HG03159 (cell line): ENCODE data around the gene GATAD2A.
"Not testable (repeated sequence)": the region's sequence is repeated elsewhere in the genome, so short reads cannot be mapped to it uniquely, and the experiment has no call there.

Experiments used
- ATAC-seq: cut with Tn5 transposase; IDR thresholded peaks from one replicate; pipeline ENCODE4 v1.9.1; 2021; ENCODE audit warnings: mild to moderate bottlenecking, moderate library complexity; ENCODE audit not compliant: unreplicated experiment

GATAD2A gene, protein sequence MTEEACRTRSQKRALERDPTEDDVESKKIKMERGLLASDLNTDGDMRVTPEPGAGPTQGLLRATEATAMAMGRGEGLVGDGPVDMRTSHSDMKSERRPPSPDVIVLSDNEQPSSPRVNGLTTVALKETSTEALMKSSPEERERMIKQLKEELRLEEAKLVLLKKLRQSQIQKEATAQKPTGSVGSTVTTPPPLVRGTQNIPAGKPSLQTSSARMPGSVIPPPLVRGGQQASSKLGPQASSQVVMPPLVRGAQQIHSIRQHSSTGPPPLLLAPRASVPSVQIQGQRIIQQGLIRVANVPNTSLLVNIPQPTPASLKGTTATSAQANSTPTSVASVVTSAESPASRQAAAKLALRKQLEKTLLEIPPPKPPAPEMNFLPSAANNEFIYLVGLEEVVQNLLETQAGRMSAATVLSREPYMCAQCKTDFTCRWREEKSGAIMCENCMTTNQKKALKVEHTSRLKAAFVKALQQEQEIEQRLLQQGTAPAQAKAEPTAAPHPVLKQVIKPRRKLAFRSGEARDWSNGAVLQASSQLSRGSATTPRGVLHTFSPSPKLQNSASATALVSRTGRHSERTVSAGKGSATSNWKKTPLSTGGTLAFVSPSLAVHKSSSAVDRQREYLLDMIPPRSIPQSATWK

DNA sequence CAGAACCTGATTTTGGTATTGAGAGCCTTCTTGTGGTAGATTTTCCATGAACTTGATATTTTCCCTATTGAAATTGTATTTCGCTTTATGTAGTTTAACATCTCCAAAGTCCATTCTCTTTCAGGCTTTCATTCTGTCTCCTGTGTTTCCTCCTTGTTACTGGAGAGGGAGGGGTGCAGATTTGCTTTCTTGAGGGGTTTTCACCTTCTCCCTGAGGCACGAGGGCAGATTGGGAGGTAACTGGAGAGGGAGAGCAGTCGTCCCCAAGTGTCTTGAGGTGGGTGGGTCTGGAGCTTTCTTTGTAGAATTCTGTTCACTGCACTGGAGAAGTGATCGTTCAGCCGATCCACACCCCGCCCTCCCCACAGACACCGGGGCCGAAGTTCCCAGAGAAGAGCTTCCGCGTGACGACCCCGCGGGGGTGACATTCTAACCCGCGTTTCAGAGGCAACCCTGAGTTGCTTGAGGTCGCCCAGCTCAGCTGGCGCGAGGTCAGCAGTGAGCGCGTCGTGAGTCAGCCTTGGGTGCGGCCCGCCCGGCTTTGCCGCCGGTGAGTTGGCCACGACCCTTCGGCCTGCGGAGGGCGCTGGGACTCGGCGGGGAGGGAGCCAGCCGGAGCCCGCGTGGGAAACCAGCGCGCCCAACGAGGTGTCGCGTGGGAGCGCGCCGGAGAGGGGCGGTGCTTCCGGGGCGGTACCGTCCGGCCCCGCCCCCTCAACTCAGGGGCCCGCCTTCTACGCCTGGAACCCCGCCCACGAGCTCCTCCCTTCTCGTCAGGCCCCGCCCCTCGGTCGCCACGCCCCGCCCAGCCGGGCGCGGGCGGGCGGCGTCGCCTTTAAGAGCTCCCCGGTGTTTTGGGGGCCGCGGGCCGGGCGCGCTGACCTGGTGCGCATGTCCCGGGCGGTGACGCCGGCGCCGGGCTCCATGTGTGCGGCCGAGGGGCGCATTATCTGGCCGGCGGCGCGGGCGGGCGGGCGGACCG, at the start of gene GATAD2A:
Gene GATAD2A, plus strand, starts transcription at position 797 of the 982 bp plus-strand sequence. CDS start 59,671 bp downstream, outside the sequence.
- peak; percentile 73 for ATAC-seq

DNA sequence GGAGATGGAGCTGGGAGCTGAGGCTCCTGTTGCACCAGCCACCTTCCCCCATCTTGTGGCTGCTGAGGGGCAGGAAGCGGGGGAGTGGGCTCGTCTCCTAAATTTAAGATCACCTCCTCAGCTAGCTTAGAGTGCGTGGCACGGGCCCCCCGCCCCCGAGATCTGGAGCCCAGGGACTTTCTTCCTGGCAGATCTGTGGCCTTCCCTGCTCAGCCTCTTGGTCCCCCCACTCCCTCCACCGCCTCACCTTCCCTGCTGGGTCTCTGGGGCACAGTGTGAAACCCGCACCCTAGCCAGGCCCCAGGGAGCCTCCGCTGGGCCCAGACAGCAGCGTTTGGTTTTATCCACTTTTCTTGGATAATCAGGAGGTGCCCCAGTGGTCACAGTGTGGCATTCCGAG, 49.0 kb upstream of the GATAD2A start:
- no peak for ATAC-seq

DNA sequence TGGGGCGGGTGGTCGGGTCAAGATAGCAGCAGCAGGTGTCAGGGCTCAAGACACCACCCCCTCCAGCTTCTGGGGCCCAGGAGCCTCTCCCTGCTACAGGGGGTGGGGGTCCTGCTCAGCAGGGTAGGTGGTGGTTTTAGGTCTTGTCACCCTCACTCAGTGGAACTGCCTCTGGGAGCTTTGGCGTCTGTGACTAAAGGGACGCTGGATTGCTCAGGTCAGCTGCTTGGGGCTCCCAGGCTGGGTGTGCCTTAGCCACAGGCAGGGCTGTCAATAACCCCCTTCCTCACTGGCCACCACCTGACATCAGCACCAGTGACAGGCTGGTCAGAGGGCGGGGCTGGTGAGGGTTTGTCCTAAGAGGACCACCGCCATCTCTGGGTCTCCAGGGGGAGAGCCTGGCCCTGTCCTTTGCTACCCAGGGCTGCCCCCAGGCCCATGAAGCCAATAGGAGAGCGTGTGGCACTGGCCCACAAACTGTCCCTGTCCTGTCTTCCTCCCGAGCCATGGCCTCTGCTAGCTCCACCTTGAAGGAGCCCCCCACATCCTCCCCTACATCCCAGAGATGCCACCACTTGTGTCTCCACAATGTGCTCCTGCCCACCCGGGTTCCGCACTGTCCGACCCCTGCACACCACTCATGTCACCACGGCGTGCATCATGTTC, 48.4 kb upstream of the GATAD2A start:
- no peak for ATAC-seq

DNA sequence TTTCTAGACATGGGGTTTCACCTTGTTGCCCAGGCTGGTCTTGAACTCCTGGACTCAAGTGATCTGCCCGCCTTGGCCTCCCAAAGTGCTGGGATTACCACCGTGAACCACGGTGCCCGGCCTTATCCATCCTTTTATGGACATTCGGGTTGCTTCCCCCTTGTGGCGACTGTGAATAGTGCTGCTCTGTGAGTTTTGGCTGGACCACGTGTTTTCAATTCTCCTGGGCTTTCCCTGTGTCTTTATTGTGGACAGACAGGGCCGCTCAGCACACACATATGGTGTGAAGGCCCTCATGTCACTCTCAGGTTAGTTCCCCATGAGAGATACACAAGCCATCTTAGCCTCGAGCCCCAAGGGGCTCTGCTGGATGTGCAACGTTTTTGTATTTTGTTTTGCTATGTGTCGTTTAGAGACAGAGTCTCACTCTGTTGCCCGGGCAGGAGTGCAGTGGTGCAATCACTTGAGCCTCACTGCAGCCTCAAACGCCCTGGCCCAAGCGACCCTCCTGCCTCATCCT, 44.3 kb upstream of the GATAD2A start:
- ATAC-seq: peak; percentile 72

DNA sequence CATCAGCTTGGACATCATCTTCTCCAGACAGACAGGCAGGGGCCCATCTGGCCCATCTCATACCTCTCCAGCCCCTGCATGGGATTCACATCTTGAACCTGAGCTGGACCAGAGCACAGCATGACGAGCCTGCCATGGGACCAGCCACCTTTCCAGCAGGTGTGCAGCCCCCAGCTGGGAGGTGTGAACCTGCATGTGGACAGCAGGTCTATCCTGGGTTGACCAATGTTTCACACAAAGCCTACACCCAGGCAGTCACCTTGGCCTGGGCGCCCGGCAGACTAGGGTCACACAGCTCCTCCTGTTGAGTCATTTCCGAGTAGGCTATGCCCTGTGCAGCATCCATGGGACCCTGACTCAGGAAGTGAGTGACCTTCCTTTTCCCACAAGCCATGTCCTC, 43.4 kb upstream of the GATAD2A start:
- no peak for ATAC-seq

DNA sequence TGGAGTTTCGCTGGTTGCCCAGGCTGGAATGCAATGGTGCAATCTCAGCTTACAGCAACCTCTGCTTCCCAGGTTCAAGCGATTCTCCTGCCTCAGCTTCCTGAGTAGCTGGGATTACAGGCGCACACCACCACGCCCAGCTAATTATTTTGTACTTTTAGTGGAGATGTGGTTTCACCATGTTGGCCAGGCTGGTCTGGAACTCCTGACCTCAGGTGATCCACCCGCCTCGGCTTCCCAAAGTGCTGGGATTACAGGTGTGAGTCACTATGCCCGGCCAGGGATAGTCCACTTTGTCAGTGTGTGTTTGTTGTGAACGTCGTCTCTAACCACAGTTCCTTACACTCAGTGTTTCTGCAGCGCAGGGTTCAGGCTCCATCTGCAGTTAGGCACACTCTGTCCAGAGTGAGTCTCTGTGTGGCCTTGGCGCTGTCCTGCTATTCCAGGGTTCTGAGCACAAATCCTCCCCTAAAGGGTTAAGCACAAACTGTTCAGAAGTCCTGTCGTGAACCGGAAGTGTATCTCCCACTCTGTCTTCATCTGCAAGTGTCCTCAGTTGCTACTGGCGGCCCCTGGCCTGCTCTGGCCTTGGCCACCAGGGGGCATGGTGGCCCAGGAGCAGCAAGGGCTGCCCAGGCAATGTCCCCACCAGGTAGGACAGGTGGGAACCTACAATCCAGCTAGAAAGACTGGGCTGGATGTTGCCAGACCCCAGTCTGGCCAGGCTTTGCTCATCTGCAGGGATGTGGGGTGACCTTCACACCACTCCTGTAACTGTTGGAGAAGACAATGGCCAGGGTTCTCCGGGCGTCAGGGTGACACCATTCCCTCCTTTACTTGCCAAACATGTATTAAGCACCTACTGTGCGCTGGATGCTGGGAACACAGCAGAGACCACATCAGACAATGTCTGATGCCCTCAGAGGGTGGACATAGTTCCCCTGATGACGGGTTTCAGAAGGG, 38.8 kb upstream of the GATAD2A start:
- no peak for ATAC-seq

DNA sequence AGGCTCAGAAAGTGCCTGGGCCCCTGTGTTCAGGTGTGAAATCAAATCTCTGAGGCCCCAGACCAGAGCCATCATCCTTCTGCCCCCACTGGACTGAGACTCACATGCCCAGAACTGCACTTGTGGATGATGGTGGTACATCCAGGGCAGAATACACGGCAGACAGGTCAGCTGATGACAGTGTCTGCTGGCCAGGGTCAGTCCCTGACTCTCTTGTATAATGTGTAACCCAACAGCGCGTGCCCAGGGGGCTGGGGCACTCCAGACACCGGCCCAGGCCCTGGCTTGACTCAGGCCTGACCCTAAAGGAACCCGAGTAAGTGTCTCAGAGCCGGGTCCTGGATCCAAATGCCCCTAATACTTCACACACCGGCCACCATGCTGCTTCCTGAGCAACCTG, 37.4 kb upstream of the GATAD2A start:
- no peak for ATAC-seq

DNA sequence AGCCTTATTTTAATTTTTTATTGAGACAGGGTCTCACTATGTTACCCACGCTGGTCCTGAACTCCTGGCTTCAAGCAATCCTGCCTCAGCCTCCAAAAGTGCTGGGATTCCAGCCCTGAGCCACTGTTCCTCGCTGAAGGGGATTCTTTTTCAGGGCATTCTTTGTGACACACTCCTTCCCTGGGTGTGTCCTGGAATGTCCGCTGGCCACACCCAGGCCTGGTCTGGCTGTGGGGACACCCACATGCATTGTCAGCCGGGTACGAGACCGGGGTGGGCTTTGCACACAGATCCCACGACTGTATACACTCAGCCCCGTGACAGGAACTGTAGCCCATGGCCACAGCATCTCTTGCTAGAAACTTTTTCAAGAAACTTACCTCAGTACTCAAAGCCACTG, 34.4 kb upstream of the GATAD2A start:
- no peak for ATAC-seq

DNA sequence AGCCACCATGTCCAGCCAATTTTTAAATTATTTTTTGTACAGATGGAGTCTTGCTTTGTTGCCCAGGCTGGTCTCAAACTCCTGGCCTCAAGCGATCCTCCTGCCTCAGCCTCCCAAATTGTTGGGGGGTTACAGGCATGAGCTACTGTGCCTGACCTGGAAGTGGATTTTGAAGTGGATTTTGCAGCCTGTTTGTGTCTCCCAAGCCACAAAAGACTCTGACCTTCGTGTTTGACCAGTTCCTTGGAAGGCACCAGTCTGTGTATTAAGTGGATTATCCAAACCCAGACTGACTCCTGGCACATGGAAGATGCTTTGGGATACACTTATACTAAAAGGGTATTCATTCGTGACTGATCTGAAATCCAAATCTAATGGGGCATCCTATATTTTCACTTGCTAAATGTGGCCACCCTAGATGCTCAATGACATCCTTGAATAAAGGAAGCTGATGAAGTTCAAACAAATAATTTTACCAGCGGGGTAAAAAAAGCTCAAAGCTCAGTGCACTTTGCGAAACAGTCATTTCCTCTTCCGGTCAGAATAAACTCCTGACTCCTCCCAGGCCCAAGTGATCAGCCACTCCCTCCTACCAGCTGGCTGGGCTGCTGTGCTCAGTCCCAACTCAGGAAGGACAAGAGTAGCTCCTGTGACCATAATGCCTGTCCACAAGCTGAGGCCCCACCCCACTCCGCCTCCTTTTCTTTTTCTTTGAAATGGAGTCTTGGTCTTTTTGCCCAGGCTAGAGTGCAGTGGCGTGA, 32.6 kb upstream of the GATAD2A start:
- ATAC-seq: peak; percentile 81

DNA sequence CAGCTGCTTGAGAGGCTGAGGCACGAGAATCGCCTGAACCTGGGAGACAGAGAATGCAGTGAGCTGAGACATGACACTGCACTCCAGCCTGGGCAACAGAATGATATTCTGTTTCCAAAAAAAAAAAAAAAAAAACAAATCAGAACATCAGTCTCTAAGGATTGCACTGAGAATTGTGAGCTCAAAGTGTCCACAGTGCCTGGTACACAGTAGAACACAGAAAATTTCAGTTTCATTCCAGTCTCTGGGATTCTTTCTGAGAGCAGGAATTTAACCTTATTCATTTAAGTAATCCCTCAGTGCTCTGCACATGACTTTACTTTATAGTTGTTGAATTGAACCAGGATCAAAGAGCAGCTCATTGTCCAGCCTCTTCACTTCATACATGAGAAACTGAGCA, 25.9 kb upstream of the GATAD2A start:
- ATAC-seq: no peak

DNA sequence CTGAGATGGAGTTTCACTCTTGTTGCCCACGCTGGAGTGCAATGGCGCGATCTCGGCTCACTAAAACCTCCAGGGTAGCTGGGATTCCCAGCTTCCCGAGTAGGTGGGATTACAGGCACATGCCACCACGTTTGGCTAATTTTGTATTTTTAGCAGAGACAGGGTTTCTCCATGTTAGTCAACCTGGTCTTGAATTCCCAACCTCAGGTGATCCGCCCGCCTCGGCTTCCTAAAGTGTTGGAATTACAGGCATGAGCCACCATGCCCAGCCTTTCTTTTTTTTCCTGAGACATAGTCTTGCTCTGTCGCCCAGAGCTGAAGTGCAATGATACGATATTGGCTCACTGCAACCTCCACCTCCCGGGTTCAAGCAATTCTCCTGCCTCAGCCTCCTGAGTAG, 25.2 kb upstream of the GATAD2A start:
- ATAC-seq: not testable (repeated sequence)

DNA sequence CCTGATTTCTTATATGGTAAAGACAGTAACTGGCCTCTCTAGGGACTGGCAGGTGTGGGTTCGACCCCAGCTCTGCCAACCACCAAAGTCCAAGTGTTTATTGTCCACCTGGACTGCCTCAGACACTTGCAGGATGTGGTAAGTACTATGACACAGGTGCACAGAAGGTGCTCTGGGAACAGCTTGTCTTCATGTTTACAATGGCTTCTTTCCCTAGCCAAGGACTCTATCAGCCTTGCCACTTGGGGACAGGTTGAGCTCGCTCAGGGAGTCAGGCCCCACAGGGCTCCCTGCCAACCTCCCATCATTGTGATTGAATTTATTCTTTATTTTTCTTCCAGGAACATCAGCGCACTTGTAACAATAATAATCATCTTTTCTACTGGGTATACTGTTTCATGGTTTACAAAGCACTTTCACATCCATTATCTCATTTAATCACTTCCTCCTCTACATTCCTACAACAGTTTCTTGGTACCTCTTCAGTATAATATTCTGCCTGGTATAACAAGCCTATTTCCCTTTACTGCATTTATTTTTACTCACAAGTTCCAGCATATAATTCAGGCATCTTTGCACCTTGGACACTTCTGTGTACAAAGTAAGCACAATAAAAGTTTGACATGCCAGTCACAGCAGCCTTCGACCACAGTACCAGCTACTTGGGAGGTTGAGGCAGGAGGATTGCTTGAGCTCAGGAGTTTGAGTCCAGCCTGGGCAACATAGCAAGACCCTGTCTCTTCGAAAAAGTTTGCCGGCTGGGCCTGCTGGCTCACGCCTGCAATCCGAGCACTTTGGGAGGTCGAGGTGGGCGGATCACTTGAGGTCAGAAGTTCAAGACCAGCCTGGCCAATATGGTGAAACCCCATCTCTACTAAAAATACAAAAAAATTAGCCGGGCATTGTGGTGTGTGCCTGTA, 24.2 kb upstream of the GATAD2A start:
- ATAC-seq: no peak

DNA sequence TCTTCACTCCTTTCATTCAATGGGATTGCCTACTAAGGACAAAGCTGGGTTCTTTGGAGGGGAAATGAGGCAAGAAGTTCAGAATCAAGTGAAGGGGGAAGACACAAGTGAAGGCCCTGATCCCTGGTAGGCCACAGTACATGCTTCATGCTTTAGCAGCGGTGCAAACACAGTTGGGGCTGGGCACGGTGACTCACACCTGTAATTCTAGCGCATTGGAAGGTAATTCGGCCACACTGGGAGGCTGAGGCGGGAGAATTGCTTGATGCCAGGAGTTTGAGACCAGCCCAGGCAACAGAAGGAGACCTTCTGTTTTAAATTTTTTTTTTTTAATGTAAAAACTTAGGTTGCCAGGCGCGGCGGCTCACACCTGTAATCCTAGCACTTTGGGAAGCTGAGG, 23.4 kb upstream of the GATAD2A start:
- ATAC-seq: no peak

DNA sequence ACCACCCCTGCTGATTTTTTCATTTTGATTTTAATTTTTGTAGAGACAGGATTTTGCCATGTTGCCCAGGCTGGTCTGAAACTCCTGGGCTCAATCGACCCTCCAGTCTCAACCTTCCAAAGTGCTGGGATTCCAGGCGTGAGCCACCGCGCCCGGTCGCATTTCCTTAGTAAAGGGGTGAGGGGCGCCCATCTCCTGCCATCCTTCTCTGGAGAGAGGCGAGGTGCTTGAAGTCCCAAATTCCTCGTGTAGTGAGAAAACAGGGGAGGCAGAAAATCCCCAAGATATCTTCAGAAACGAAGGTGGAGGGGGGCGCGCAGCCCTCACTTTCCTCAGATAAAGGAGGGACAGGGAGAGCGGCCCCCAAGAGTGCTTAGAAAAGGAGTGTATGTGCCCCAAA, 21.0 kb upstream of the GATAD2A start:
- ATAC-seq: no peak

DNA sequence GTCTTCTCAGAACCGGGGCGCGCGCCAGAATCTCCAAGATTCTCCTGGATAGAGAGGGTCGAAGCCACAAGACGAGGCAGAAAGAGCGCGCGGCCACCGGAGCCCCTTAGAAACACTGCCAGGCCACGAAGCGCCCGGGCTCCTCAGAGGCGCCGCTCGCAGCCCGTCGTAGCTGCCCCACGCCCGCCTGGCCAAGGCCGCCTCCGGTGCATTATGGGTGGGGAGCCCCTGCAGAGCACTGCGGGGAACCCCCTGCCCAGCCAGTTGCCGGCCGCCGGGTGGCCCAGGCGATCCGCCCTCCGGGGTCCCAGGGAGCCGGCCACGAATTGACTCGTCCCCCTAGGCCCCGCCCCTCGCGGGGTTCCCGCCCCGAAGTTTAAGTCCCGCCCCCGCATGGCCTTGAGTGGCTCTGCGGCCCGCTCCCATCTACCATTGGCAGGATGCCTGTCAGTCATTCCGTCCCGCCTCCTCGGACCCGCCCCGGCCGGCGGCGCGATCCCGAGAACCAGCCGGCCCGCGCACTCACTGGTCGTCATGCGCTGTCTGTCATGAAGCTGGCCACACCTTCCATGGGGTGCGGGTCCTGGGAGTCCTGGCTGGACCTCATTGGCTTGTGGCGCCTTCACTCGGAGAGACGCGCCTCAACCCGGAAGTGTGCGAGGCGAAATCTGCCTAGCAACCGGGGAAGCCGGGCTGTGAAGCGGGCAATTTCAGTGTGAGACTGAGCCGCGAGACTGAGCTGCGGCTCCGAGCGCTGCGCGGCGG, 20.2 kb upstream of the GATAD2A start:
- peak; percentile 91 for ATAC-seq

DNA sequence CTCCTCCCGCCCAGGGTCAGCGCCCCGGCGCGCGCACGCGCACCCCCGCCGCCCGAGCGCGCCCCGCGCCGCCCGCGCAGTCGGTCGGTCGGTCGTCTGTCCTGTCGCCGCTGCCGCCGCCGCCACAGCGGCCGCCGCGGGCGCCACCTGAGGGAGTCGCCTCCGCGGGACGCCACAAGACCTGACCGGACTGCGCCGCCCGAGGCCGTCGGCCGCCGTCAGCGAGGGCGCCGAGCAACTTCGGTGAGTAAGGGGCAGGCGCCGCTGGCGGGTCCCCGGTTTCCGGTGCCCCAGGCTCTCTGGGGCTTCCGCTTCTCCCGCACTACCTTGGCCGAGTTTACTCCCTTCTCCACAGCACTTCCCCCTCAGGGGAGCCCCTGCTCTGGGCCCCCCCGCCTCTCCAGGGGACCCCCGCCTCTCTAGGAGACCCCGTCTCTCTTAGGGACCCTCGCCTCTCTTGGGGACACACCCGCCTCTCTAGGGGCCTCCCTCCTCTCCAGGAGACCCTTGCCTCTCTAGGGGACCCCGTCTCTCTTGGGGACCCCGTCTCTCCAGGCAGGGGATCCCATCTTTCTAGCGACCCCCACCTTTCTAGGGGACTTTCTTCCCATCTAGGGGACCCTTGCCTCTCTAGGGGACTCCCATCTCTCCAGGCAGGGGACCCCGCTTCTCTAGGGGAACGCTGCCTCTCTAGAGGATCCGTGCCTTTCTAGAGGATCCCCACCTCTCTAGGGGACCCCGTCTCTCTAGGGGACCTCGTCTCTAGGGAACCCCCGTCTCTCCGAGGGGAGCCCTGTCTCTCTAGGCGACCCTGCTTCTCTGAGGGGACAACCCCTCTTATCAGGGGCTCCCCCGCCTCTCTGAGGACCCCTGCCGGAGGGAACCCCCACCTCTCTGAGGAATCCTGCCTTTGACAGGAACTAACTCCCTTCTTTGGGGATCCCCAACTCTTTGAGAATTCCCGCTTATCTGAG, 19.3 kb upstream of the GATAD2A start:
- peak; percentile 16 for ATAC-seq
